ENCODE results near the gene ATP6V1G1.

- TF ChIP-seq POLR2AphosphoS5 (IDR thresholded peaks at IDR 0.05; ENCODE audit: low read depth, low read length) (no peak), SIN3A (IDR thresholded peaks at IDR 0.05; ENCODE audit: borderline replicate concordance, insufficient read depth, low read length) (no peak), TAF1 (IDR thresholded peaks at IDR 0.05; ENCODE audit: borderline replicate concordance, insufficient read depth, low read length) (no peak)
Measured at GRCh38 chr9:114604989-114605388, 17.4 kb downstream of the ATP6V1G1 start.
